SU-DHL-6 (cell line): Measurements from ENCODE around the gene SNIP1.

ENCODE experiments used
- H2AFZ ChIP-seq: fragments of 200-600 bp; sonication (generic); 2 replicates; pipeline ENCODE4 v1.6.1; 2014; ENCODE audit warnings: low read depth, mild to moderate bottlenecking, moderate library complexity, mixed read lengths, antibody characterized with exemption, low read length; ENCODE audit not compliant: severe bottlenecking
- H3F3A ChIP-seq: fragments of 200-600 bp; shearing (Covaris generic); 2 replicates; pipeline ENCODE4 v1.6.0; 2016; ENCODE audit warnings: antibody characterized with exemption, mild to moderate bottlenecking; ENCODE audit not compliant: insufficient read depth
- H3K27ac ChIP-seq: fragments of 200-600 bp; sonication (generic); 2 replicates; pipeline ENCODE4 v1.5.1; 2016; ENCODE audit warnings: low read depth, mild to moderate bottlenecking, low read length, moderate library complexity, mixed read lengths
- H3K27me3 ChIP-seq: fragments of 200-600 bp; sonication (generic), shearing (Covaris generic); 2 replicates; pipeline ENCODE4 v1.6.0; 2014; ENCODE audit warnings: mild to moderate bottlenecking, low read length
- H3K36me3 ChIP-seq: fragments of 200-600 bp; sonication (generic); 2 replicates; pipeline ENCODE4 v1.6.1; 2014; ENCODE audit warnings: mild to moderate bottlenecking, low read length, mixed read lengths
- H3K4me2 ChIP-seq: fragments of 300-600, 200-600 bp; shearing (Covaris generic), sonication (generic); 2 replicates; pipeline ENCODE4 v1.6.0; 2014; ENCODE audit warnings: low read length, low read depth, mild to moderate bottlenecking; ENCODE audit not compliant: poor library complexity, severe bottlenecking
- H3K4me3 ChIP-seq: fragments of 200-600 bp; sonication (generic); 2 replicates; pipeline ENCODE4 v1.5.1; 2014; ENCODE audit warnings: antibody characterized with exemption, low read length, mild to moderate bottlenecking, mixed read lengths; ENCODE audit not compliant: insufficient read depth, poor library complexity, severe bottlenecking
- H3K79me2 ChIP-seq: fragments of 200-600 bp; sonication (generic); 2 replicates; pipeline ENCODE4 v1.6.1; 2014; ENCODE audit warnings: mild to moderate bottlenecking, low read length, moderate library complexity; ENCODE audit not compliant: insufficient read depth
- H3K9ac ChIP-seq: fragments of 200-600 bp; sonication (generic); 2 replicates; pipeline ENCODE4 v1.7.0; 2014; ENCODE audit warnings: mild to moderate bottlenecking, low read length
- H3K9me2 ChIP-seq: fragments of 200-600 bp; sonication (generic); replicated peaks from 2 replicates; pipeline ENCODE4 v1.6.1; 2014; ENCODE audit warnings: low read length; ENCODE audit not compliant: insufficient read depth
- H3K9me3 ChIP-seq: fragments of 200-600 bp; sonication (generic); 2 replicates; pipeline ENCODE4 v1.6.1; 2014; ENCODE audit warnings: low read length, mixed read lengths; ENCODE audit not compliant: insufficient read depth
- H4K20me1 ChIP-seq: fragments of 200-600 bp; sonication (generic); 2 replicates; pipeline ENCODE4 v1.6.1; 2014; ENCODE audit warnings: low read depth, mild to moderate bottlenecking, antibody characterized with exemption, low read length, moderate library complexity, mixed read lengths
- EZH2phosphoT487 ChIP-seq: fragments of 200-600 bp; sonication (generic), shearing (Covaris generic); conservative IDR thresholded peaks from 2 replicates; pipeline ENCODE4 v1.6.1; 2018; ENCODE audit warnings: mild to moderate bottlenecking, antibody characterized with exemption, low read length, moderate library complexity, mixed read lengths
- TF ChIP-seq, protein P1 (sequence below): fragments of 200-600 bp; sonication (generic); IDR thresholded peaks from one replicate; pipeline ENCODE4 v1.5.1; 2017; ENCODE audit warnings: antibody characterized with exemption, mild to moderate bottlenecking, low read length, moderate library complexity; ENCODE audit not compliant: insufficient read depth, poor library complexity, severe bottlenecking

Gene SNIP1

DNA sequence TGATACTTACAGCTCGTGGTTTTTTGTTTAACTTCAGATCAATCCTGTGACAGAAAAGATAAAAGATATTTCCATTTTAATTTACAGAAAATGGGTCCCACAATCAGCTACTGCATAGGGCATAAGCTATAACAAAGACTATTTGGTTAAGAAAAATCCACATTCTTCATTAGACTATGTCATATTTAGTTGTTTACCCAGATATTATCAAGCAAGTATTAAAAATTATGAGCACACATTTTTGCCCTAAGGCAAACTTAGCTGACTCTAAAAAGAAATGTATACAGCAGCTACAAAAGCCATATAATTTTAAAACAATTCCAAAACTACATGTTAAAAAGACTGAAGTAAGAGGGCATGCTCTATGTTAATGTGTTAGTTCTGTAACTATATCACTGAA lies 58.2 kb downstream of the SNIP1 start:
- Histone ChIP-seq H3K27me3 (no peaks in the 10 kb centered on the region), H3K4me2 (no peak overlapping the region), H3K9me3 (no peaks in the 10 kb centered on the region), H3K4me3 (no peak overlapping the region), H3K9me2 (no peaks in the 10 kb centered on the region), H3K79me2 (no peaks in the 10 kb centered on the region), H3F3A (no peaks in the 10 kb centered on the region), H3K9ac (no peak overlapping the region), H3K36me3 (peaks cover 10% of the 10 kb centered on the region; the same call in 1 of the 2 replicates), H4K20me1 (no peaks in the 10 kb centered on the region), H3K27ac (no peak overlapping the region), H2AFZ (no peak overlapping the region)
- TF ChIP-seq, protein P1, sequence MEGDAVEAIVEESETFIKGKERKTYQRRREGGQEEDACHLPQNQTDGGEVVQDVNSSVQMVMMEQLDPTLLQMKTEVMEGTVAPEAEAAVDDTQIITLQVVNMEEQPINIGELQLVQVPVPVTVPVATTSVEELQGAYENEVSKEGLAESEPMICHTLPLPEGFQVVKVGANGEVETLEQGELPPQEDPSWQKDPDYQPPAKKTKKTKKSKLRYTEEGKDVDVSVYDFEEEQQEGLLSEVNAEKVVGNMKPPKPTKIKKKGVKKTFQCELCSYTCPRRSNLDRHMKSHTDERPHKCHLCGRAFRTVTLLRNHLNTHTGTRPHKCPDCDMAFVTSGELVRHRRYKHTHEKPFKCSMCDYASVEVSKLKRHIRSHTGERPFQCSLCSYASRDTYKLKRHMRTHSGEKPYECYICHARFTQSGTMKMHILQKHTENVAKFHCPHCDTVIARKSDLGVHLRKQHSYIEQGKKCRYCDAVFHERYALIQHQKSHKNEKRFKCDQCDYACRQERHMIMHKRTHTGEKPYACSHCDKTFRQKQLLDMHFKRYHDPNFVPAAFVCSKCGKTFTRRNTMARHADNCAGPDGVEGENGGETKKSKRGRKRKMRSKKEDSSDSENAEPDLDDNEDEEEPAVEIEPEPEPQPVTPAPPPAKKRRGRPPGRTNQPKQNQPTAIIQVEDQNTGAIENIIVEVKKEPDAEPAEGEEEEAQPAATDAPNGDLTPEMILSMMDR: no peak

DNA sequence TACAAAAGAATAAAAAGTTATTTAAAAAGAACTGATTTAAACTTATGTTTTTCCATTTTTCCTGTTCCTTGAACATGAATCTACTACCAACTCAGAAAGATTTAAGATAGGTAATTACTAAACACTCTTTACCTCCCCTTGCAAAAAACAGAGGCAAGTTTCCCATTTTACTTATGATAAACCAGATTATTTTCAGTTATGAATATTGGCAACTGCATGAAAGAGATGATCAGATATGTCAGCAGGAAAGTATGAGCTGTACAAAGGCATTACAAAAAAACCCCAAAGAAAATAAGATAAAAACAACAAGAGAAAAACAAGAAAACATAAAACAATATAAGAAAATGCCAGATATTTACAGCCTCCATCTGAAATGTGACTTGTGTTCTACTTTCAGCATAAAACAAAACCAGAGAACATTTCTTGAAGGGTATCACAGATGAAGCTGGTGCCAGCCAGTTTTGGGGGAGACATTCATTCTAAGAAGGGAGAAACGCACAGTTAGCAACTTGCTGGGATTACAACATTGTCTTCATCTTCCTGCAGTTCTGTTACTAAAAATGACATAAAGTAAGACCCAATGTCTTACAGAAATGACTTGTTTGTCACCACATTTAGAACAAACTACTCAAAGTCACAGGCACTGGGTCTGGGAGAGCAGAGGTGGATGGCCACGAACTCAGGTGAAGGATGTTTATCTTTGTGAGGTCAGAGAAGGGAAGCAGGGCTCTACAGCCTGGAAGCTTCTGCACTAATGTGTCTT lies 60.6 kb downstream of the SNIP1 start:
- no peaks in the 10 kb centered on the region for H3F3A ChIP-seq
- H3K27ac ChIP-seq: no peak overlapping the region

DNA sequence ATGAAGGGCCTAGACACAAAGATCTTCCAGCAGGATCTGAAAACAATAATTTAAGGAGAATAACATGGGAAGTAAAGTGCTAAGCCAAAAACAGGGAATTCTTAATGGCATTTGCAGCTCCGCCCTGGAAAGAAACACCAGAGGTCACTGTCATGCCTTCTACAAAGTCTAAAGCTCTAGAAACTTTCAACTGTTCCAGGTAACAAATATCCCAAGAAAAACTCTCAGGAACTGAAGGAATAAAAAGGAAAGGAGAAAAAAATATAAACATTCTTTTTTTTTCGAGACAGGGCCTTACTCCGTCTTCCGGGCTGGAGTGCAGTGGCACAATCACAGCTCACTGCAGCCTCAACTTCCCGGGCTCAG lies 66.5 kb downstream of the SNIP1 start:
- no peak overlapping the region for H2AFZ ChIP-seq
- no peaks in the 10 kb centered on the region for H3K27me3 ChIP-seq
- TF ChIP-seq, protein P1: no peak
- no peak for TF ChIP-seq EZH2phosphoT487
- H3F3A ChIP-seq: no peaks in the 10 kb centered on the region
- no peaks in the 10 kb centered on the region for H3K36me3 ChIP-seq
- H3K9me3 ChIP-seq: no peaks in the 10 kb centered on the region
- no peaks in the 10 kb centered on the region for H3K9me2 ChIP-seq
- no peaks in the 10 kb centered on the region for H3K79me2 ChIP-seq
- H3K9ac ChIP-seq: no peak overlapping the region
- H3K27ac ChIP-seq: no peak overlapping the region
- H3K4me3 ChIP-seq: no peak overlapping the region
- no peaks in the 10 kb centered on the region for H4K20me1 ChIP-seq
- H3K4me2 ChIP-seq: no peak overlapping the region

More for the DNA sequence above, 60.6 kb downstream of the SNIP1 start:
- Histone ChIP-seq H3K27me3 (no peaks in the 10 kb centered on the region), H3K4me3 (no peak overlapping the region), H2AFZ (no peak overlapping the region), H3K79me2 (no peaks in the 10 kb centered on the region), H3K9me2 (no peaks in the 10 kb centered on the region), H3K9ac (no peak overlapping the region), H4K20me1 (no peaks in the 10 kb centered on the region), H3K4me2 (no peak overlapping the region), H3K9me3 (no peaks in the 10 kb centered on the region), H3K36me3 (peaks cover 10% of the 10 kb centered on the region; the same call in 1 of the 2 replicates)
- TF ChIP-seq EZH2phosphoT487: no peak
- TF ChIP-seq, protein P1: no peak
